H1 (cell line): ENCODE results near the gene MAP3K1. TPM values are rescaled to one million over a fixed set of nuclear protein-coding genes. Genes with fewer than 3 reads are reported as not detected.

Experiments
- CTCF ChIA-PET: fragments of 300-600 bp; sonication (Branson Sonifier 250); formaldehyde crosslinking; loops from one replicate; lab custom pipeline; 2021; ENCODE audit not compliant: partially characterized antibody; lab: Charles Lee
- POLR2A ChIA-PET: fragments of 300-600 bp; sonication (Branson Sonifier 250); formaldehyde crosslinking; loops from one replicate; lab custom pipeline; 2021; ENCODE audit warnings: inconsistent platforms; ENCODE audit not compliant: partially characterized antibody; lab: Charles Lee
- DNase-seq, 2 experiments: peaks; one replicate each; pipeline versions ENCODE4 v3.0.0 to v3.0.0-alpha.2; 2010 to 2022; ENCODE audit warnings: low spot score in 2 of 2, low read depth in 1 of 2, mixed read lengths in 1 of 2
- FAIRE-seq: peaks from 2 replicates; lab custom pipeline; 2011; peaks lifted over from hg19 to GRCh38; lab: Jason Lieb, UNC
- H2AFZ ChIP-seq: 2 replicates; pipeline ENCODE4 v1.8.1; 2012; ENCODE audit warnings: low read length, inconsistent platforms
- H2AK5ac ChIP-seq: 2 replicates; pipeline ENCODE4 v1.6.1; 2013; ENCODE audit warnings: low read depth, low read length
- H2BK120ac ChIP-seq: replicated peaks from 2 replicates; pipeline ENCODE3; 2013; ENCODE audit warnings: low read depth, low read length, inconsistent platforms
- H2BK12ac ChIP-seq: 2 replicates; pipeline ENCODE4 v1.6.1; 2013; ENCODE audit warnings: low read depth, low read length
- H2BK15ac ChIP-seq: 2 replicates; pipeline ENCODE4 v1.6.1; 2013; ENCODE audit warnings: low read length
- H2BK20ac ChIP-seq: 2 replicates; pipeline ENCODE4 v1.6.1; 2013; ENCODE audit warnings: low read length
- H2BK5ac ChIP-seq: 2 replicates; pipeline ENCODE4 v1.6.1; 2013; ENCODE audit warnings: low read depth, low read length
- H3K14ac ChIP-seq: 2 replicates; pipeline ENCODE4 v1.6.1; 2013; ENCODE audit warnings: inconsistent platforms; ENCODE audit not compliant: insufficient read length
- H3K18ac ChIP-seq: 2 replicates; pipeline ENCODE4 v1.6.1; 2013; ENCODE audit warnings: low read length; ENCODE audit errors: extremely low read depth
- H3K23ac ChIP-seq: 2 replicates; pipeline ENCODE4 v1.6.1; 2013; ENCODE audit warnings: inconsistent platforms; ENCODE audit not compliant: insufficient read length
- H3K23me2 ChIP-seq: 2 replicates; pipeline ENCODE4 v1.6.1; 2013; ENCODE audit warnings: low read depth, low read length
- H3K27ac ChIP-seq: 2 replicates; pipeline ENCODE4 v1.6.1; 2011; ENCODE audit warnings: low read depth, low read length, inconsistent platforms
- H3K27me3 ChIP-seq, 4 experiments: replicated peaks in 1 of 4; 1 replicate in 1 of 4; 2 replicates in 3 of 4; pipeline versions ENCODE4 v1.6.1 to v1.8.1; 2011 to 2013; ENCODE audit warnings: low read length in 3 of 4, mild to moderate bottlenecking in 3 of 4, inconsistent platforms in 2 of 4, mixed read lengths in 2 of 4, moderate library complexity in 1 of 4; ENCODE audit not compliant: control insufficient read depth in 3 of 4, insufficient read depth in 3 of 4; ENCODE audit errors: extremely low read depth in 1 of 4
- H3K36me3 ChIP-seq, 4 experiments: 2 replicates each; pipeline versions ENCODE4 v1.6.1 to v1.8.1; 2011 to 2013; ENCODE audit warnings: mild to moderate bottlenecking in 4 of 4, low read length in 3 of 4, moderate library complexity in 2 of 4, control low read depth in 1 of 4, inconsistent platforms in 1 of 4; ENCODE audit not compliant: insufficient read depth in 4 of 4, control insufficient read depth in 2 of 4
- H3K4ac ChIP-seq: replicated peaks from 2 replicates; pipeline ENCODE3; 2013; ENCODE audit warnings: low read length, low read depth, mixed read lengths, inconsistent platforms; ENCODE audit not compliant: insufficient read length
- H3K4me1 ChIP-seq, 4 experiments: replicated peaks in 1 of 4; 1 replicate in 1 of 4; 2 replicates in 3 of 4; pipeline versions ENCODE4 v1.6.1 to v1.8.1; 2011 to 2013; ENCODE audit warnings: low read length in 3 of 4, inconsistent platforms in 2 of 4, mixed read lengths in 1 of 4; ENCODE audit not compliant: insufficient read depth in 4 of 4, control insufficient read depth in 3 of 4
- H3K4me2 ChIP-seq, 2 experiments: 2 replicates each; pipeline versions ENCODE4 v1.6.1 to v1.8.1; 2011 to 2013; ENCODE audit warnings: low read depth in 2 of 2, low read length in 2 of 2, control low read depth in 1 of 2, inconsistent platforms in 1 of 2, mild to moderate bottlenecking in 1 of 2; ENCODE audit not compliant: insufficient read depth in 1 of 2
- H3K4me3 ChIP-seq, 4 experiments: fragments of 200-600, 300-600 bp in 1 of 4; sonication (generic), shearing (Covaris generic), sonication (Bioruptor Twin) in 1 of 4; 2 replicates each; pipeline versions ENCODE4 v1.5.1 to v1.8.1; 2011 to 2016; ENCODE audit warnings: low read length in 4 of 4, low read depth in 3 of 4, control low read depth in 2 of 4, inconsistent platforms in 2 of 4, mild to moderate bottlenecking in 2 of 4, mixed read lengths in 1 of 4, moderate library complexity in 1 of 4; ENCODE audit not compliant: insufficient read depth in 2 of 4; ENCODE audit errors: extremely low read depth in 1 of 4
- H3K56ac ChIP-seq: replicated peaks from 2 replicates; pipeline ENCODE3; 2013; ENCODE audit warnings: low read depth, mild to moderate bottlenecking, mixed read lengths, low read length, inconsistent platforms; ENCODE audit not compliant: insufficient read length
- H3K79me1 ChIP-seq: 2 replicates; pipeline ENCODE4 v1.6.1; 2013; ENCODE audit warnings: low read depth, low read length, control low read depth
- H3K79me2 ChIP-seq, 2 experiments: 2 replicates each; pipeline versions ENCODE4 v1.6.1 to v1.8.1; 2012 to 2013; ENCODE audit warnings: low read length in 2 of 2, mild to moderate bottlenecking in 2 of 2, inconsistent platforms in 1 of 2; ENCODE audit not compliant: insufficient read depth in 2 of 2, control insufficient read depth in 1 of 2
- H3K9ac ChIP-seq, 4 experiments: replicated peaks in 1 of 4; 1 replicate in 1 of 4; 2 replicates in 3 of 4; pipeline versions ENCODE4 v1.6.1 to v1.8.1; 2011 to 2013; ENCODE audit warnings: low read depth in 3 of 4, low read length in 3 of 4, control low read depth in 2 of 4, mild to moderate bottlenecking in 2 of 4, moderate library complexity in 2 of 4, inconsistent platforms in 1 of 4; ENCODE audit errors: extremely low read depth in 1 of 4
- H3K9me3 ChIP-seq, 2 experiments: 2 replicates each; pipeline versions ENCODE4 v1.6.1 to v1.8.1; 2012 to 2013; ENCODE audit warnings: mild to moderate bottlenecking in 2 of 2, moderate library complexity in 2 of 2, control low read depth in 1 of 2, inconsistent platforms in 1 of 2, low read depth in 1 of 2, low read length in 1 of 2, mixed read lengths in 1 of 2; ENCODE audit not compliant: insufficient read depth in 2 of 2
- H4K20me1 ChIP-seq, 2 experiments: replicated peaks in 1 of 2; 2 replicates each; pipeline versions ENCODE3 to v1.8.1; 2011 to 2013; ENCODE audit warnings: inconsistent platforms in 2 of 2, low read length in 2 of 2, mild to moderate bottlenecking in 1 of 2; ENCODE audit not compliant: insufficient read depth in 2 of 2, control insufficient read depth in 1 of 2
- H4K5ac ChIP-seq: 2 replicates; pipeline ENCODE4 v1.6.1; 2013; ENCODE audit warnings: low read length, low read depth, mixed read lengths, inconsistent platforms; ENCODE audit not compliant: insufficient read length
- H4K8ac ChIP-seq: 2 replicates; pipeline ENCODE4 v1.8.0; 2013; ENCODE audit warnings: mild to moderate bottlenecking, moderate library complexity, low read length, inconsistent platforms; ENCODE audit not compliant: insufficient read depth; ENCODE audit errors: extremely low read depth
- H4K91ac ChIP-seq: replicated peaks from 2 replicates; pipeline ENCODE3; 2013; ENCODE audit warnings: low read length, mixed read lengths, inconsistent platforms; ENCODE audit not compliant: insufficient read length
- BACH1 ChIP-seq: IDR thresholded peaks from 2 replicates; pipeline ENCODE4 v1.6.1; 2012; ENCODE audit warnings: low read length, improper control_type of control experiment
- HDAC2 ChIP-seq, 2 experiments: fragments of 300-600 bp in 1 of 2; sonication (generic) in 1 of 2; IDR thresholded peaks; 2 replicates each; pipeline ENCODE4 v1.6.1; 2011 to 2012; ENCODE audit warnings: low read depth in 2 of 2, low read length in 2 of 2, mild to moderate bottlenecking in 2 of 2, moderate library complexity in 2 of 2, borderline replicate concordance in 1 of 2, inconsistent platforms in 1 of 2
- MAFK ChIP-seq: IDR thresholded peaks from 2 replicates; pipeline ENCODE4 v1.6.1; 2012; ENCODE audit warnings: low read depth, mild to moderate bottlenecking, improper control_type of control experiment, low read length
- MAX ChIP-seq: IDR thresholded peaks from 2 replicates; pipeline ENCODE4 v1.6.1; 2012; ENCODE audit warnings: inconsistent platforms
- SIN3A ChIP-seq, 2 experiments: IDR thresholded peaks in 1 of 2; conservative IDR thresholded peaks in 1 of 2; 2 replicates each; pipeline ENCODE4 v1.6.1; 2011 to 2012; ENCODE audit warnings: low read length in 2 of 2, improper control_type of control experiment in 1 of 2, low read depth in 1 of 2, mild to moderate bottlenecking in 1 of 2
- SP1 ChIP-seq: IDR thresholded peaks from 2 replicates; pipeline ENCODE4 v1.6.1; 2011; ENCODE audit warnings: low read depth, low read length
- SUZ12 ChIP-seq: fragments of 200-600 bp; sonication (generic); IDR thresholded peaks from 2 replicates; pipeline ENCODE4 v1.6.1; 2012; ENCODE audit warnings: mild to moderate bottlenecking, inconsistent platforms, low read length, moderate library complexity, mixed read lengths
- WGBS, 2 experiments: shearing (Covaris generic) in 1 of 2; methylation state at CpG; one replicate each; pipeline versions ENCODE4 v1.1.6 to v1.1.7; 2013 to 2015; ENCODE audit warnings: low lambda C conversion rate in 2 of 2, mixed read lengths in 2 of 2, inconsistent platforms in 1 of 2, low coverage in 1 of 2, missing lambda C conversion rate in 1 of 2; ENCODE audit not compliant: insufficient replicate concordance in 2 of 2, insufficient coverage in 1 of 2, insufficient read length in 1 of 2; ENCODE audit errors: extremely low coverage in 1 of 2, missing lambda C conversion rate in 1 of 2; 5-methylcytosine and 5-hydroxymethylcytosine counted together
- polyA plus RNA-seq, 7 experiments: library from polyadenylated mRNA; depleted of rRNA in 3 of 7; stranded (reverse) in 5 of 7; unstranded in 2 of 7; fragments of >200 nt in 5 of 7; fragments of 200-250 nt in 2 of 7; gene quantifications; 1 replicate in 5 of 7; 2 replicates in 1 of 7; 4 replicates in 1 of 7; pipeline versions ENCODE4 v1.2.1 to v1.2.3, GENCODE V29; 2011 to 2013; ENCODE audit warnings: missing spikeins in 2 of 7, mixed read lengths in 2 of 7
- total RNA-seq: library from RNA; stranded (reverse); fragmentation: NEBNext Ultra II Directional; extraction: Animal tissue kit (Norgen Biotek cat#: 25700); gene quantifications from 2 replicates; pipeline ENCODE4 v1.2.1, GENCODE V29; 2021

Gene MAP3K1
- total and polyA plus RNA-seq, 2 of the 8 experiments (the other 6 are each of a cell fraction or from before 2014, with no cell fraction given) = 3.9 to 11.8 TPM

- Histone ChIP-seq H3K27me3 (no peaks in the 10 kb centered on the region), H3K4me3 (no peak overlapping the region), H2BK12ac (no peak overlapping the region), H3K18ac (no peak overlapping the region), H2BK15ac (no peak overlapping the region), H3K4me2 (no peak overlapping the region), H2AK5ac (no peak overlapping the region), H3K23ac (no peak overlapping the region), H4K5ac (no peak overlapping the region), H4K20me1 (no peaks in the 10 kb centered on the region), H3K9me3 (no peaks in the 10 kb centered on the region), H2BK120ac (no peak overlapping the region), H3K36me3 (peaks cover 0 to 7% (median 1%) of the 10 kb centered on the region in 4 experiments; a peak in 3 of 8 replicates), H2AFZ (no peak overlapping the region), H3K23me2 (no peaks in the 10 kb centered on the region), H3K56ac (no peak overlapping the region), H3K27ac (no peak overlapping the region), H4K91ac (no peak overlapping the region), H3K4me1 (no peaks in the 10 kb centered on the region), H2BK20ac (no peak overlapping the region), H3K14ac (no peak overlapping the region), H3K79me1 (no peaks in the 10 kb centered on the region), H3K79me2 (no peaks in the 10 kb centered on the region), H4K8ac (no peak overlapping the region), H3K4ac (no peak overlapping the region), H2BK5ac (no peak overlapping the region), H3K9ac (no peak overlapping the region)
- 95% methylated on average over 3 of the region's 3 CpGs; no CpG with 5 or more reads in 1 of the 2 experiments for WGBS, 2 experiments
- FAIRE-seq = no peak
- TF ChIP-seq HDAC2 (IDR thresholded peaks at IDR 0.05; ENCODE audit: borderline replicate concordance in 1 of 2, low read depth in 2 of 2, low read length in 2 of 2) (no peak), SUZ12 (no peak), SP1 (no peak), SIN3A (conservative IDR thresholded peaks at IDR 0.05 in 1 of 2, IDR thresholded peaks at IDR 0.05 in 1 of 2; ENCODE audit: low read depth in 1 of 2, low read length in 2 of 2) (no peak), MAX (no peak), MAFK (no peak), BACH1 (no peak)
- ChIA-PET POLR2A (interaction anchor here (0.6 kb wide), 1 partner anchor 25 kb away, joined by 4 read pairs; no protein-coding TSS in a partner anchor), CTCF (interaction anchor here (1.2 to 1.5 kb wide), 3 partner anchors 107 to 609 kb away, joined by 4 read pairs; no protein-coding TSS in a partner anchor)
- DNase-seq = no peak
These were observed 57.7 kb downstream of the MAP3K1 start for GRCh38 chr5:56873056-56873455.
